HG03175 (cell line): ENCODE data around the gene CCT6B.

Source experiments
- ATAC-seq: cut with Tn5 transposase; IDR thresholded peaks from one replicate; pipeline ENCODE4 v1.9.1; 2021; ENCODE audit warnings: mild to moderate bottlenecking, moderate library complexity; ENCODE audit not compliant: unreplicated experiment

The CCT6B gene

DNA sequence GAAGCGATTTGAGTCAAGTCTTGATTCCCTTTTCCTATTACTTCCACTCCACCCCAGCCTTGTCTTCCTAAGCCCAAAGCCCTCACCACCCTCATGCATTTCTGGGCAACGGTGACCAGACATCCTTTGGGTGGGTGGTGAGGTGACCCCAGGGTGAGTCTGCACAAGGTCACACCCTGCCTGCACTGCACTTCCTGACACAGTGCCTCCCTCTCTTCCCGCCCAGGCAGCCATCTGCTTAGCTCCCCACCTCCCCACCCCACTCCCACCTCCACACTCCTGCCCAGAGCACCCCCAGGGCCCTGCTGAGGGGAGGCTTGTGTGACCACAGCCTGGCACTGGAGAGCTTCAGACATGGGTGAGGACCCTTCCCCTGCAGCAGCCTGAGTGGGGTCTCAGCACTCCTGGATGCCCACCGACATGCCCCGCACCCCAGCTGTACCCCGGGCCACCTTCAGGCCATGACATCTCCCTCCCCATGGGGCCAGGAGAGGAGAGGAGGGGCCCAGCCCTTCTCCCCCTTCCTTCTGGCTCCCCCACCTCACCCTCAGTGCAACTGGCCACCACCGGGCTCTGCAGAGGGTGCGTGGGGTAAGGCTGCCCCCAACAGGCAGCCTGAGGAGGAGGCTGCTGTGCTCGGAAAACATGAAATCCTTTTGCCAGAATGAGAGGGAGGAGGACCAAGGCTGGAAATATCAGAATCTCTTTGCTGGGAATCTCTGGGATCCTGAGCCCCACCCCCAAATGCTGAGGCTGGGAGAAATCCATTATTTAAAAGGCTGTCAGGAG lies 68.6 kb downstream of the CCT6B start:
- no peak for ATAC-seq

DNA sequence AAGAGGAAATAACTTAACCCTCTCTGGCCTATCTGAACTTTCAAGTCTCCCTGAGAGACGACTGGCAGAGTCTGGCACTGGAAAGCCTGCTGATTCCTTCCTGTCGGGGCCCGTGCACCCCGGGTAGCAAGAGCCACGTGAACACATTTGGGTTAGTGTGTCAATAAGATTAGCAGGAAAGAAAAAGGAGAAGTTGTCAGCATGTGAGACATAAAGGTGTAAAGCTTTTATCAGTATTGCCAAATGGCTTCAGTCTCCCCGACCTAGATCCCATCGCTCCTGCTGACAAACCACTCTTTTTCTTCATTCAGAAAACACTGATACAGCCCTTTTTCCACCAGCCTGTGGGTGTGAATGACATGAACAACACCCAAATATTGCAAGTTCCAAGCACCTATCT lies 74.4 kb downstream of the CCT6B start:
- ATAC-seq, result no peak

DNA sequence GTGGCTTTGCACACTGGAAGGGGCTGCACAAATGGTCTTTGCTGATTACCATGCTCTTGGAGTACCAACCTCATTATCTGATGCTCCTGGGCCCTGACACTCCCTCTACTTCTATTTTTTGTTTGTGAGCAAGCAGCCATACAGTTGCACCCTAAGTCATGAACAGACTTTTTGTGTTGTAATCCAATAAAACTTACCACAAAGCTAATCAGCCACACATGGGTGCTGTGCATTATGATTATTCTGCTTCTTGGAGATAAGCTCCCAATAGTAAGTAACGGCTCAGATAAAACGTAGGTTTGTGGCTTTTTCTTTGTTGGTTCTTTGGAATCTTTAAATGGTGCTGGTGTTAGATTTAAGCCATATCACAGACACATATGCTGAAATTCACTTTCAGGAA lies 76.2 kb downstream of the CCT6B start:
- no peak for ATAC-seq

DNA sequence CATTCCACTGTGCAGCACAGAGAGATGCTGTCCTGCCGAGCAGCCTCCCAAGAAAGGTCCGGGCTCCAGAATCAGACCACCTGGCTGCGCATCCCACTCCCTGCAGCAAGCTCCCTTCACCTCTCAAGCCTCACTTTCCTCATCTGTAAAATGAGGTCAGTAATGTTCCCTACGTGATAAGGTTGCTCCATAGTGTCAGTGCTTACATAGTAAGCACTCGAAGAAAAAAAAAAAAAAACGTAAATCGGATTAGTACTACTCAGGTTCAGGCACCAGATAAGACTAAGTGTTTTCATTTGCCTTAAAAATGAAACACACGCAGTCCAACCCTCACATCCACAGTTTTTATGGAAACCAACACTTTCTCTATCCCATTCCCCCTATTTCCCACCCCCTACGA lies 76.7 kb downstream of the CCT6B start:
- ATAC-seq, result no peak

DNA sequence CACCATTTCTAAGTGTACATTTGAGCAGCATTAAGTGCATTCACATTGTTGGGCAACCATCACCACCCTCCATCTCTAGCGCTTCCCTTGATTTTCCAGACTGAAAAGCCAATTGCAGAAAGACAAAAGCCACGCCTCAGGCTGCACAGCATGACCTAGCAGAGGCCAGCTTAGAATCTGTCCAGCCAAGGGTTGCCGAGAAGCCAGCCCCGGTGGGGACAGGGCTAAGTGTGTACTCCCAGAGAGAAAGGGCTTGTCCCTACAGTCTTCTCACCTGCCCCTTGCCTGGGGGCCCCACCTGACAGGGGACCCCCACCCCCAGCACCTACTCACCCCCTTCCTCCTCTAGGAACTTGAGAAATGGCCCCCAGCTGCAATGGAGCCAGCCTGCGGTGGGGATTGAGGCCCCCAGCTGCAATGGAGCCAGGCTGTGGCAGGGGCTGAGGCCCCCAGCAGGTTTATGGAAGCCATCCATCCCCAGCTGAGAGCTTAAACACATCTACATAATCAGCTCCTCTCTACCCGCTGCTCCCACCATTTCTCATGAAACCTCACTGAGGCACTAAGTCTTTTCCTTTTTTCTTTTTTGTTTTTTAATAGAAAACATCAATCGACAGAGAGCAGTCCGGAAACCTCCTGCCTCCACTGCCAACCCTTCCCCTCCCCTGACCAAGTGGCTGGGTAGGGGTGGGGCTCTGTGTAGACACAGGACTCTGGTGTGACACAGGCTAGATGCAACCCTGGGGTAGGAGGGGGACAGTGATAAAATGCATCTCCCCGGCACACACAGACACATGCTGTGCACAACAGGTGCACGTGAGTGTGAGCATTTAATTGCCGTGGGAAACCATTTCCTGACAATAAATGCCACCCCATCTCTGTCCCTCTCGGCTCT lies 77.9 kb downstream of the CCT6B start:
- no peak for ATAC-seq

DNA sequence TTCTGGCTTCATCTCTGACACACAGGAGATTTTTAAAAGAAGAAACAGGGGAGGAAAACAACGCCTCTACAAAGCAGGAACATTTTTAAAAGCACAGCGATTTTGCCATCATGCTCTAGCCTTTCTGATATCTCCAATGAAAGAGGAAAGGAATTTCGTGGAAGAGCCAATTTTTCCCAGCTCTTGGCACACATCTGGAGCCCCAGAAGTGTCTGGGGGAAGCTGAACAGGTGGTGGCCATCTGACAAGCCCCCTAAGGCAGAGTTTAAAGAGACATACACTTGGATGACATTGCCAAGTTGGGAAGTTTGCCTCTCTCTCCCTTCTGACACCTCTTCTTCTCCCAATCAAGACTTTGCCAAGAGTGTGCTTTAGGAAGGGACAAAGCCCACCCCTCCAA lies 82.1 kb downstream of the CCT6B start:
- ATAC-seq, result no peak
